ENCODE data around the gene NTM.

Gene NTM

DNA sequence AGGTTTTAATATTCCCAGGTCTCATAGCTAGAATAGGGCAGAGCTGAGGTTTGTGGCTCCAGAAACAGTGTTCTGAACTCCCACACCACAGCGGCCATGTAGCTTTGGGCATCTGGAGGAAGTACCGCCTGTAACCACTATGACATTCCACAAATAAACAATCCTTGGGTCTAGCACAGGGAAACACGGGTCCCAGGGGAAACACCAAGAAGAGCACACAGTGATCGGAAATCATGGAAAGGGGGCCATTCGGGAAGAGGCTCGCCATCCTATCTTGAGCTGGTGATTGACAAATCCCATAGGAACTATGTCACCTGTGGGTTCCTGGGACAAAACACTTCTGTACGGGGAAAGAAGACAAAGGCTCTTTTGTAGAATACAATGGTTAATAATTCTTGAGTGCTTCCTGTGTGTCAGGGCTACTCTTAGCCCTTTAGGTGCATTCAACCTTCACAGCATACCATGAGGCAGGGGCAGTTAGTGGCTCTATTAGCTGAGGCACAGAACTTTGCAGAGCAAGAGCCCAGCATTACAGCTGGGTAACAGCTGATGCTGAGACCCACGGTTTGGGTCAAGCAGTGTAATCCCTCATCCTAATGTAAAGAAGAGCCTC, 514.2 kb downstream of the NTM start:
- TF ChIP-seq, protein P1, sequence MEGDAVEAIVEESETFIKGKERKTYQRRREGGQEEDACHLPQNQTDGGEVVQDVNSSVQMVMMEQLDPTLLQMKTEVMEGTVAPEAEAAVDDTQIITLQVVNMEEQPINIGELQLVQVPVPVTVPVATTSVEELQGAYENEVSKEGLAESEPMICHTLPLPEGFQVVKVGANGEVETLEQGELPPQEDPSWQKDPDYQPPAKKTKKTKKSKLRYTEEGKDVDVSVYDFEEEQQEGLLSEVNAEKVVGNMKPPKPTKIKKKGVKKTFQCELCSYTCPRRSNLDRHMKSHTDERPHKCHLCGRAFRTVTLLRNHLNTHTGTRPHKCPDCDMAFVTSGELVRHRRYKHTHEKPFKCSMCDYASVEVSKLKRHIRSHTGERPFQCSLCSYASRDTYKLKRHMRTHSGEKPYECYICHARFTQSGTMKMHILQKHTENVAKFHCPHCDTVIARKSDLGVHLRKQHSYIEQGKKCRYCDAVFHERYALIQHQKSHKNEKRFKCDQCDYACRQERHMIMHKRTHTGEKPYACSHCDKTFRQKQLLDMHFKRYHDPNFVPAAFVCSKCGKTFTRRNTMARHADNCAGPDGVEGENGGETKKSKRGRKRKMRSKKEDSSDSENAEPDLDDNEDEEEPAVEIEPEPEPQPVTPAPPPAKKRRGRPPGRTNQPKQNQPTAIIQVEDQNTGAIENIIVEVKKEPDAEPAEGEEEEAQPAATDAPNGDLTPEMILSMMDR (IDR thresholded peaks at IDR 0.05; ENCODE audit: insufficient read depth, low read length): no peak
- no peak for TF ChIP-seq SPI1 (IDR thresholded peaks at IDR 0.05; ENCODE audit: borderline replicate concordance, low read depth)
- TF ChIP-seq, protein P2, sequence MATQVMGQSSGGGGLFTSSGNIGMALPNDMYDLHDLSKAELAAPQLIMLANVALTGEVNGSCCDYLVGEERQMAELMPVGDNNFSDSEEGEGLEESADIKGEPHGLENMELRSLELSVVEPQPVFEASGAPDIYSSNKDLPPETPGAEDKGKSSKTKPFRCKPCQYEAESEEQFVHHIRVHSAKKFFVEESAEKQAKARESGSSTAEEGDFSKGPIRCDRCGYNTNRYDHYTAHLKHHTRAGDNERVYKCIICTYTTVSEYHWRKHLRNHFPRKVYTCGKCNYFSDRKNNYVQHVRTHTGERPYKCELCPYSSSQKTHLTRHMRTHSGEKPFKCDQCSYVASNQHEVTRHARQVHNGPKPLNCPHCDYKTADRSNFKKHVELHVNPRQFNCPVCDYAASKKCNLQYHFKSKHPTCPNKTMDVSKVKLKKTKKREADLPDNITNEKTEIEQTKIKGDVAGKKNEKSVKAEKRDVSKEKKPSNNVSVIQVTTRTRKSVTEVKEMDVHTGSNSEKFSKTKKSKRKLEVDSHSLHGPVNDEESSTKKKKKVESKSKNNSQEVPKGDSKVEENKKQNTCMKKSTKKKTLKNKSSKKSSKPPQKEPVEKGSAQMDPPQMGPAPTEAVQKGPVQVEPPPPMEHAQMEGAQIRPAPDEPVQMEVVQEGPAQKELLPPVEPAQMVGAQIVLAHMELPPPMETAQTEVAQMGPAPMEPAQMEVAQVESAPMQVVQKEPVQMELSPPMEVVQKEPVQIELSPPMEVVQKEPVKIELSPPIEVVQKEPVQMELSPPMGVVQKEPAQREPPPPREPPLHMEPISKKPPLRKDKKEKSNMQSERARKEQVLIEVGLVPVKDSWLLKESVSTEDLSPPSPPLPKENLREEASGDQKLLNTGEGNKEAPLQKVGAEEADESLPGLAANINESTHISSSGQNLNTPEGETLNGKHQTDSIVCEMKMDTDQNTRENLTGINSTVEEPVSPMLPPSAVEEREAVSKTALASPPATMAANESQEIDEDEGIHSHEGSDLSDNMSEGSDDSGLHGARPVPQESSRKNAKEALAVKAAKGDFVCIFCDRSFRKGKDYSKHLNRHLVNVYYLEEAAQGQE (IDR thresholded peaks at IDR 0.05; ENCODE audit: insufficient replicate concordance, low read depth): no peak
- no peak for TF ChIP-seq POLR2AphosphoS5 (IDR thresholded peaks at IDR 0.05; ENCODE audit: low read depth)
- no peak for TF ChIP-seq GABPA (IDR thresholded peaks at IDR 0.05; ENCODE audit: low read depth)
- Histone ChIP-seq H3K4me3 (replicated peaks; ENCODE audit: insufficient read depth, low read length) (no peak overlapping the region), H3K27ac (replicated peaks) (no peak overlapping the region), H3K27me3 (ENCODE audit: insufficient read depth, poor library complexity, severe bottlenecking) (no peaks in the 10 kb centered on the region)
- DNase-seq (ENCODE audit: low read depth in 1 of 2, low spot score in 1 of 2): no peak

DNA sequence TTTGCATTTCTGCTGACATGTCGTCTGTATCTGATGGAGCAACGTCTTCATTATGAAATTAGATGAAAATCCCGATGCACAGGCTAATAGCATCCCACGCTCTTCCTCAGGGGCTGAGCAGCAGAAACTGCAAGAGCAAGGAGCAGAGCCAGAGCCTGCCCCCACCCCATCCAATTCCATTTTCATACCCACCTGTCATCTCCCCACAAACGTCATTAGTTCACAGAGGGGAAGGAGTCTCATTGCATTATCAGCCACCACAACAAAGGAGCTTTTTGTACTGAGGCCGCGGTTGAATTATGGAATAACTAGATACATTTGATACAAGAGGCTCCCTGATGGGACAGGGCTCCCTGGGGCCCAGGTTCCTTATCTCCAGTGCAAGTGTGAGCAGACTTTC, 515.0 kb downstream of the NTM start:
- Histone ChIP-seq H3K27me3 (ENCODE audit: insufficient read depth, poor library complexity, severe bottlenecking) (no peaks in the 10 kb centered on the region), H3K27ac (replicated peaks) (no peak overlapping the region), H3K4me3 (replicated peaks; ENCODE audit: insufficient read depth, low read length) (no peak overlapping the region)
- TF ChIP-seq GABPA (IDR thresholded peaks at IDR 0.05; ENCODE audit: low read depth) (no peak), POLR2AphosphoS5 (IDR thresholded peaks at IDR 0.05; ENCODE audit: low read depth) (no peak), SPI1 (IDR thresholded peaks at IDR 0.05; ENCODE audit: borderline replicate concordance, low read depth) (no peak)
- TF ChIP-seq, protein P1 (IDR thresholded peaks at IDR 0.05; ENCODE audit: insufficient read depth, low read length): no peak
- TF ChIP-seq, protein P2 (IDR thresholded peaks at IDR 0.05; ENCODE audit: insufficient replicate concordance, low read depth): no peak
- DNase-seq (ENCODE audit: low read depth in 1 of 2, low spot score in 1 of 2): no peak

DNA sequence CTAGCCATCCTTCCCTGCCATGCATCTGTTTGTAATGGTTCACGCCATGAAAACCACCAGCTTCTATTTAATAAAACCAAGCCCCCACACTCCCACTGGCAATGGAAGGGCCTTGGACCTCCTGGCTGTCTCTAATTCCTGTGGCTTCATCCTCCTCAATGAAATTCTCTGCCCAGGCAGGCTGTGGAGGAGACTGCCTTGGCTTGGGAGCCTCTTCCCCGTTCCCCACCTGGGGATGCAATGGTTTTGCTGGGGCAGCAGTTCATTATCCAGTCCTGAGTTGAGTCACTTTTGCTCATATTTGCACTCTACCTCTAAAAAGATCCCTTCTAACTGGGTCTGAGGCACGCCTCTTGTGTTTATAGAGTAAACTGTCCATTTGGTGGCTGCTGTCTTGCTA, 515.8 kb downstream of the NTM start:
- Histone ChIP-seq H3K27me3 (ENCODE audit: insufficient read depth, poor library complexity, severe bottlenecking) (no peaks in the 10 kb centered on the region), H3K27ac (replicated peaks) (no peak overlapping the region), H3K4me3 (replicated peaks; ENCODE audit: insufficient read depth, low read length) (no peak overlapping the region)
- no peak for DNase-seq (ENCODE audit: low read depth in 1 of 2, low spot score in 1 of 2)
- TF ChIP-seq SPI1 (IDR thresholded peaks at IDR 0.05; ENCODE audit: borderline replicate concordance, low read depth): no peak
- TF ChIP-seq GABPA (IDR thresholded peaks at IDR 0.05; ENCODE audit: low read depth): no peak
- TF ChIP-seq, protein P1 (IDR thresholded peaks at IDR 0.05; ENCODE audit: insufficient read depth, low read length): no peak
- TF ChIP-seq POLR2AphosphoS5 (IDR thresholded peaks at IDR 0.05; ENCODE audit: low read depth): no peak
- TF ChIP-seq, protein P2 (IDR thresholded peaks at IDR 0.05; ENCODE audit: insufficient replicate concordance, low read depth): no peak
